Measurements from ENCODE around the gene LCN9.

Gene LCN9

DNA sequence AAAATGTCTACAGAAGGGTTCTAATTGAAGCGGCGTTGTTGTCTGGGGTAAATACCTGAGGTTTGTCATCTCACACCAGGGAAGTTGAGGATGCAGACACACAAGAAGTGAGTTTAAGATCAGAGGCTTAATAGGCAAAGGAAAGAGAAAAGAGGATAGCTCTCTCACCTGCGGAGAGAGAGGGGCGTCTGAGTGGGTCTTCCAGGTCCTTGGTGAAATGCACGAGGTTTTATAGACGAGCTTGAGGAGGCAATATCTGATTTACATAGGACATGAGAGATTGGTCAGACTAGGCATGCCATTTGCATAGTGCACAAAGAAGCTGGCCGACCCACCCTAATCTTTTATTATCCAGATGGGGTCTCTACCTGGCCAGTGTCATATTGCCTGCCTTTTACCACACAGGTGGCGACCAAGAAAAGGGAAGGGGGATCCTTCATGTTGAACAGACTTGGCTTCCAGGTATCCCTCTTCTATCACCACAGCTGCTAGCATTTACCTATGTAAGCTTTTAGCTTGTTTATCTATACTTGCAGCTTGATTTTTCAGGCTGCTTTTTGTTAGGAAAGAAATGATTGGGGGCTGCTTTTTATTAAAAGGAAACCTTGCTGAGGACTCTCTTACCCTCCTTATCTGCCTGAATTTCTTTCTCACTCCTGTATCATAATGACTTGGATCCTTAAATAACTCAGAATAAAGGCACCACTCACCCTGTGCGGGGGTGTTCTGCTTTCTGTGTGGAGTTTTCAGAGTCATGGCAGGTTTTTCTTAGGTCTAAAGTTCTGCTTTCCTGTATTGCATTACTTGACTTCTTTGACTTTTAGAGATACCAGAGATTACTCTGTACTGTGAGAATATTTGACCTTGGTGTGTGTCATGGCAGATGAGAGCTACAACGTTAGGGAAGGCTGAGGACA is 14.4 kb upstream of the LCN9 start:
- no peak overlapping the region for H3K4me3 ChIP-seq (ENCODE audit: severe bottlenecking)

DNA sequence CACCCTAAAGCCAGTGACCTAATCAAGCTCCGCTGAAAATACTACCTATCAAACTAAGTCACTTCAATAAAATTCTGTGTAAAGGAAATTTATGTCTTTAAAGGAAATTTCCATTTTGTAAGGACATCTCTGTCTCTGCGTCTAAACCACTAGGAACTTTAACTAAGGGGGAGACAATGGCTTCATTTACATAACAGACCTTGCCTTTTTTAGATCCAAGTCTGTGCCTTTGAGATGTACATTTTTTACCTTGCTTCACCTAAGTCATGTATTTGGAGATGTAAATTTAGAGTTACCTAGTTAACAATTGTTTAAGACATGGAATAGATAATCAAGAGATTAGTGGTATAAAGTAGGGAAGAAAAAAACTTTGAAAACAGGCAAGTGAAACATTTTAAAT is 13.6 kb upstream of the LCN9 start:
- no peak for ATAC-seq (ENCODE audit: low read depth)
- TF ChIP-seq, protein P1, sequence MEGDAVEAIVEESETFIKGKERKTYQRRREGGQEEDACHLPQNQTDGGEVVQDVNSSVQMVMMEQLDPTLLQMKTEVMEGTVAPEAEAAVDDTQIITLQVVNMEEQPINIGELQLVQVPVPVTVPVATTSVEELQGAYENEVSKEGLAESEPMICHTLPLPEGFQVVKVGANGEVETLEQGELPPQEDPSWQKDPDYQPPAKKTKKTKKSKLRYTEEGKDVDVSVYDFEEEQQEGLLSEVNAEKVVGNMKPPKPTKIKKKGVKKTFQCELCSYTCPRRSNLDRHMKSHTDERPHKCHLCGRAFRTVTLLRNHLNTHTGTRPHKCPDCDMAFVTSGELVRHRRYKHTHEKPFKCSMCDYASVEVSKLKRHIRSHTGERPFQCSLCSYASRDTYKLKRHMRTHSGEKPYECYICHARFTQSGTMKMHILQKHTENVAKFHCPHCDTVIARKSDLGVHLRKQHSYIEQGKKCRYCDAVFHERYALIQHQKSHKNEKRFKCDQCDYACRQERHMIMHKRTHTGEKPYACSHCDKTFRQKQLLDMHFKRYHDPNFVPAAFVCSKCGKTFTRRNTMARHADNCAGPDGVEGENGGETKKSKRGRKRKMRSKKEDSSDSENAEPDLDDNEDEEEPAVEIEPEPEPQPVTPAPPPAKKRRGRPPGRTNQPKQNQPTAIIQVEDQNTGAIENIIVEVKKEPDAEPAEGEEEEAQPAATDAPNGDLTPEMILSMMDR (IDR thresholded peaks at IDR 0.05; ENCODE audit: poor library complexity, severe bottlenecking): no peak
- Histone ChIP-seq H3K27ac (ENCODE audit: poor library complexity, severe bottlenecking) (no peak overlapping the region), H3K9me3 (ENCODE audit: severe bottlenecking) (peaks cover 29% of the 10 kb centered on the region), H3K4me1 (ENCODE audit: insufficient read depth, poor library complexity, severe bottlenecking) (no peaks in the 10 kb centered on the region), H3K4me3 (ENCODE audit: severe bottlenecking) (no peak overlapping the region), H3K27me3 (ENCODE audit: insufficient read depth, poor library complexity, severe bottlenecking) (no peaks in the 10 kb centered on the region), H3K36me3 (ENCODE audit: low read depth) (no peaks in the 10 kb centered on the region)
- DNase-seq (ENCODE audit: low spot score): no peak

More for the DNA sequence above, 14.4 kb upstream of the LCN9 start:
- DNase-seq (ENCODE audit: low spot score): no peak
- no peaks in the 10 kb centered on the region for H3K4me1 ChIP-seq (ENCODE audit: insufficient read depth, poor library complexity, severe bottlenecking)
- no peak overlapping the region for H3K27ac ChIP-seq (ENCODE audit: poor library complexity, severe bottlenecking)
- peaks cover 29% of the 10 kb centered on the region for H3K9me3 ChIP-seq (ENCODE audit: severe bottlenecking)
- no peaks in the 10 kb centered on the region for H3K36me3 ChIP-seq (ENCODE audit: low read depth)
- ATAC-seq (ENCODE audit: low read depth): no peak
- TF ChIP-seq, protein P1 (IDR thresholded peaks at IDR 0.05; ENCODE audit: poor library complexity, severe bottlenecking): no peak
- no peaks in the 10 kb centered on the region for H3K27me3 ChIP-seq (ENCODE audit: insufficient read depth, poor library complexity, severe bottlenecking)

DNA sequence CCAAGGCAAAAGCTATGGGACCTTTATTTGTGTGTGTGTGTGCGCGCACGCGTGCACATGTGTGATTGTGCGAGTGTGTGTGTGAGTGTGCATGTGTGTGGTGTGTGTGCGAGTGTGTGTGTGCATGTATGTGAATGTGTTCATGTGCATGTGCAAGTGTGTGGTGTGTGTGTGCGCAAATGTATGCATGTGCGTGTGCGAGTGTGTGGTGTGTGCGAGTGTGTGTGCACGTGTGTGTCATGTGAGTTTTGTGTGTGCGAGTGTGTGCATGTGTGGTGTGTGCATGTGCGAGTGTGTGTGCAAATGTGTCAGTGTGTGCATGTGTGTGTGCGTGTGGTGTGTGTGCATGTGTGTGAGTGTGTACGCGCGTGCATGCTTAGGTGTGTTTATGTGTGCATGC is 12.7 kb upstream of the LCN9 start:
- ATAC-seq (ENCODE audit: low read depth) (no peak), DNase-seq (ENCODE audit: low spot score) (no peak)
- Histone ChIP-seq H3K27ac (ENCODE audit: poor library complexity, severe bottlenecking) (no peak overlapping the region), H3K9me3 (ENCODE audit: severe bottlenecking) (peaks cover 28% of the 10 kb centered on the region), H3K36me3 (ENCODE audit: low read depth) (no peaks in the 10 kb centered on the region), H3K4me1 (ENCODE audit: insufficient read depth, poor library complexity, severe bottlenecking) (no peaks in the 10 kb centered on the region), H3K4me3 (ENCODE audit: severe bottlenecking) (no peak overlapping the region), H3K27me3 (ENCODE audit: insufficient read depth, poor library complexity, severe bottlenecking) (no peaks in the 10 kb centered on the region)
- TF ChIP-seq, protein P1 (IDR thresholded peaks at IDR 0.05; ENCODE audit: poor library complexity, severe bottlenecking): no peak

DNA sequence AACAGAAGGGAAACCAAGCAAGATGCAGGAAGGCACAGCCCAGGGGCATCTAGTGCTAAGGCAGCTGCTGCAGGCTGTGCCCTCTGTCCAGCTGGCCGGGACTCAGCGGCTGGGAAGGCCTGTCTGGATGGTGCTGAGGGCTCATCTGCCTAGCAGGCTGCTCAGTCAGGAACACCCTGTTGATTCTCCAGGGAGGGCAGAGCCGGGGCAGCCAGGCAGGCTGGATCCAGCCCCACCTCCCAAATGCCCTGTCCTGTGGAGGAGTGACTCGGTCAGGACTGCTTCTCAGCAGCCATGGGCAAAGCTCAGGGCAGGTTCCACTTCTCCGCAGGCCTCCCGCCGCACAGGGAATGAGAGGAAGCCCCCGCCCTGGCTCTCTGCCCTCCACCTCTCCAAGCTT is 7.8 kb upstream of the LCN9 start:
- H3K4me3 ChIP-seq (ENCODE audit: severe bottlenecking): no peak overlapping the region
- no peaks in the 10 kb centered on the region for H3K36me3 ChIP-seq (ENCODE audit: low read depth)
- no peak for DNase-seq (ENCODE audit: low spot score)
- no peak for ATAC-seq (ENCODE audit: low read depth)
- H3K27me3 ChIP-seq (ENCODE audit: insufficient read depth, poor library complexity, severe bottlenecking): peaks cover 4% of the 10 kb centered on the region
- TF ChIP-seq, protein P1 (IDR thresholded peaks at IDR 0.05; ENCODE audit: poor library complexity, severe bottlenecking): no peak
- H3K27ac ChIP-seq (ENCODE audit: poor library complexity, severe bottlenecking): no peak overlapping the region
- H3K9me3 ChIP-seq (ENCODE audit: severe bottlenecking): no peaks in the 10 kb centered on the region
- no peaks in the 10 kb centered on the region for H3K4me1 ChIP-seq (ENCODE audit: insufficient read depth, poor library complexity, severe bottlenecking)

DNA sequence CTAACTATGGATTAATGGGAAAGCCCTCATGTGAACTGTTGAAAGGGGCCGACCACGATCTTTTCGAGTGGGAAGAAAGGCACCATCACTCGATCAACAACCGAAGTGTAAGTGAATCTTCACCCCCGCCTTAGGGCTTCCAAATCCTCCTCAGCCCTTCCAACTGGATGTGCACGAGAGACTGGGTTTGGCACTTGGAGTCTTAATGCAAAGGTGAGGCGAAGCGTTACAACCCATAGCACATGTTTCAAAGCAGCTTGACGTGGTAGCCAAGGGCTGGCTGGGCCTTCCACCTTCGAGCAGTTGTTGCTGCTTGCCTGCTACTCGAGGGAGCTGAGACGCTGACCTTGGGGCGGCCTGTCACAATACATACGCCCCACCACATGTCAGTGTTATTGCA is 5.7 kb upstream of the LCN9 start:
- H3K9me3 ChIP-seq (ENCODE audit: severe bottlenecking): no peaks in the 10 kb centered on the region
- H3K27me3 ChIP-seq (ENCODE audit: insufficient read depth, poor library complexity, severe bottlenecking): peaks cover 4% of the 10 kb centered on the region
- DNase-seq (ENCODE audit: low spot score) (no peak), ATAC-seq (ENCODE audit: low read depth) (no peak)
- no peak overlapping the region for H3K27ac ChIP-seq (ENCODE audit: poor library complexity, severe bottlenecking)
- H3K4me1 ChIP-seq (ENCODE audit: insufficient read depth, poor library complexity, severe bottlenecking): no peaks in the 10 kb centered on the region
- H3K4me3 ChIP-seq (ENCODE audit: severe bottlenecking): no peak overlapping the region
- TF ChIP-seq, protein P1 (IDR thresholded peaks at IDR 0.05; ENCODE audit: poor library complexity, severe bottlenecking): no peak
- H3K36me3 ChIP-seq (ENCODE audit: low read depth): no peaks in the 10 kb centered on the region

Data from RWPE2 (cell line).